VCaP (cell line): Measurements from ENCODE around the gene ZNF526.

Experiments used
- H3K27ac ChIP-seq: fragments of 450-650 bp; 2 replicates; pipeline ENCODE4 v1.5.1; 2017
- CTCF ChIP-seq: fragments of 450-650 bp; conservative IDR thresholded peaks from 2 replicates; pipeline ENCODE4 v1.5.1; 2017; ENCODE audit warnings: mild to moderate bottlenecking, moderate library complexity

The ZNF526 gene

GRCh38 chr19:42188665-42189064 lies 31.4 kb upstream of the ZNF526 start:
- no peak for TF ChIP-seq CTCF
- no peak overlapping the region for H3K27ac ChIP-seq

GRCh38 chr19:42189133-42189532 lies 31.0 kb upstream of the ZNF526 start:
- no peak overlapping the region for H3K27ac ChIP-seq
- no peak for TF ChIP-seq CTCF

GRCh38 chr19:42191330-42191729 lies 28.8 kb upstream of the ZNF526 start:
- no peak for TF ChIP-seq CTCF
- H3K27ac ChIP-seq, result no peak overlapping the region

- TF ChIP-seq CTCF, result no peak
- no peak overlapping the region for H3K27ac ChIP-seq
These were observed 28.3 kb upstream of the ZNF526 start for GRCh38 chr19:42191855-42192254.

- TF ChIP-seq CTCF, result no peak
- no peak overlapping the region for H3K27ac ChIP-seq
These were observed 26.8 kb upstream of the ZNF526 start for GRCh38 chr19:42193294-42193693.

- H3K27ac ChIP-seq, result no peak overlapping the region
- no peak for TF ChIP-seq CTCF
These were observed 26.4 kb upstream of the ZNF526 start for GRCh38 chr19:42193706-42194105.

GRCh38 chr19:42196011-42197001 lies 23.8 kb upstream of the ZNF526 start:
- no peak overlapping the region for H3K27ac ChIP-seq
- TF ChIP-seq CTCF, result no peak
